ENCODE measurements around the gene SCGB2A2.
A peak's percentile ranks its signal among the peaks of the same experiment; 100 is the strongest.

SCGB2A2 gene

DNA sequence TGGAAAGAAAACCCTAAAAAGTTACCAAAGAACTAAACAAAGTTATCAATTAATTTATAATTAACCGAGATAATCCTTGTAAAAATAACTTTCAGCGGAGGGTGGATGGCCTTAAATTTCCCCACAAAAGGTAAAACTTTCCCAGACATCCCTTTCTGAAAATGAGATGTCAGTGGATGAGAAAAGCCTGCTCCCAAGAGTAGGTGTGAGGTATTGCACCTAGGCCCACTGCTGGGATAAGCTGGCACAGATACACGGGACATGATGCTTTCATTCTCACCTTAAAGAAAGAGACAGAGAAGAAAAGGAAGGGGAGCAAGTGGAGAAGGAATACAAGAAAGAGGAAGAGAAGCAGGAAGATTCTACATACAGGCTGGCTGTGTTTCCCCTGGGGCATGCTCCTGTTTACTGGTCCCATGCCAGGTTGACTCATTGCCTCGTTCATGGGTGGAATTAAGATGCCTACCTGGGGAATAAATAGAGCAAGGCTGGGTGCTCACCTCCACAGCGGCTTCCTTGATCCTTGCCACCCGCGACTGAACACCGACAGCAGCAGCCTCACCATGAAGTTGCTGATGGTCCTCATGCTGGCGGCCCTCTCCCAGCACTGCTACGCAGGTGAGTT lies at the start of gene SCGB2A2:
Gene SCGB2A2 (plus strand): TSS at position 505 of the 625 bp plus-strand sequence. CDS start 59 bp downstream, at position 564.
- peak; percentile 3 for DNase-seq

DNA sequence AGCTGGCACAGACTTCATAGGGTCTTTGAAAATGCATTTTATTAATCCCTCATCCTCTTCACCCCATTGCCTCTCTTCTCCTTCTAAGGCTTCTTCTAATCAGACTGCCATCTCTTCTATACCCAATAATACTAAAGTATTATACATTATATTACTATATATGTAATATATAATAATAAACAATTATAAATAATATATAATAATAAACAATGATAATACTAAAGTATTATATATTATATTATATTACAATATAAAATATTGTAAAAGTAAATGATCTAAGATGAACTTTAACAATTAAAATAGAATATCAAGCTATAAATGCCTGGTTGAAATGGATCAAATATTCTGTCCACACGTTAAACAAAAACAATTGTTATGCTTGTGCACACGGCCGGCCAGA lies 48.5 kb upstream of the SCGB2A2 start:
- DNase-seq = no peak

DNA sequence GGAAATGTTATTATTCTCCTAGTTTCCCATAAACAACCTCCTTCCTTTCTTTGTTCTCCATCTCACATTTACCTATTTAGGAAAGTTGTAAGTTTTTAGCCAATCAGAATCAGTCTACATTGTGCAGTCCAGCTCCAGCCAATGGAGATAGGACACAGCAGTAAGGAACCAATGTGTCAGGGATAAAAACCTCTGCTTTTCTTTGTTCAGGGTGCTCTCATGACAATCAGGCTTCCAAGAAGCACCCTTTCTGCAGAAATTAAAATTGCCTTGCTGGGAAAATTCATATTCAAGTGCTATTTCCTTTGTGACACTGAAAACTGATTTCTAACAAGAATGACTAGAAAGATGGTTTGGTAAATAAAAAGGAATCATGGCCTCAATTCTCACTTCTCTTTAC lies 46.9 kb upstream of the SCGB2A2 start:
- no peak for DNase-seq

DNA sequence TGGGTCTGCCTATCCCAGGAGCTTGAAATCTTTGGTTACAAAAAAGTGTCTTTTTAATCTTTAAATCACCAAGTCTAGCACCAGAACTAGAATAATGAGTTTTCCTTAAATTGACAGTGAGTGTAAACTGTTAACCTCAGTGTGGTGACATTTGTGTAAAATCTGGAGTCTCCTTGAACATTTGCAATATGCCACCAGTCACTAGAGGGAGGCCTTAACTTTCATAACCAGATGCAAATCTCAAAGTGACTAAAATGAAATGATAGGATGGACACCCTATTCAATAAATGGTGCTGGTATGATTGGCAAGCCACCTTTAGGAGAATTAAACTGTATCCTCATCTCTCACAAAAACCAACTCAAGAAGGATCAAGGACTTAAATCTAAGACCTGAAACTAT lies 36.2 kb upstream of the SCGB2A2 start:
- no peak for DNase-seq

DNA sequence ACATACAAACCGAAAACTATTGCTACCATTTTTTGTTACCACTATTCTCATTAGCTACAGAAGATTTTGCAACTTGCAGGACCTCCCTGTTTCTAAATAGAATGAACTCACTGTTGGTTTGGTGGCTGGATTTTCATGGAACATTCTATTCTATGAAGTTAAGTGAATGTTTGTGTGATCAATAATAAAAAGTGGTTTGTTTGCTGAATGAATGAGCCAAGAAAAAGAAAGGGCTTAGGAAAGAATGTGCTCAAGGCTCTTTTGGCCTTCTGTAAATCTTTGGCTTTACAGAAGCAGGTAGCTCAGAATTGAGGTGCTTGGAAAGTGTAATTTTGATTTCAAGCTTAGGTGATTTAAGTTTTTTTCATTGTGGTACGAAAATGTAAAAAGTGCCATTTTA lies 33.8 kb upstream of the SCGB2A2 start:
- DNase-seq = no peak

DNA sequence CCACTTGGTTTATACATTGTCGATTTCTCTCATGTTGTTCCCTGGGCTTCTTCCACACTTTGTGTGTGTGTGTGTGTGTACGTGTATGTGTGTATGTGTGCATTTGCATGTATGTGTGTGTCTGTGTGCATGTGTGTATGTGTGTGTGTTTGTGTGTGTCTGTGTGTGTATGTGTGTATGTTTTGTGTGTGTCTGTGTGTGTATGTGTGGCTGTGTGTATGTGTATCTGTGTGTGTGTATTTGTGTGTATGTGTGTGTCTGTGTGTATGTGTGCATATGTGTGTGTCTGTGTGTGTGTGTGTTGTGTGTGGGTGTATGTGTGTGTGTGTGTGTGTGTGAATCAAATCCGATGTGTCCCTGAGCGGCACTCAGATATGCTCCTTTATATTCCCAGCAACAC lies 32.5 kb upstream of the SCGB2A2 start:
- DNase-seq = no peak

DNA sequence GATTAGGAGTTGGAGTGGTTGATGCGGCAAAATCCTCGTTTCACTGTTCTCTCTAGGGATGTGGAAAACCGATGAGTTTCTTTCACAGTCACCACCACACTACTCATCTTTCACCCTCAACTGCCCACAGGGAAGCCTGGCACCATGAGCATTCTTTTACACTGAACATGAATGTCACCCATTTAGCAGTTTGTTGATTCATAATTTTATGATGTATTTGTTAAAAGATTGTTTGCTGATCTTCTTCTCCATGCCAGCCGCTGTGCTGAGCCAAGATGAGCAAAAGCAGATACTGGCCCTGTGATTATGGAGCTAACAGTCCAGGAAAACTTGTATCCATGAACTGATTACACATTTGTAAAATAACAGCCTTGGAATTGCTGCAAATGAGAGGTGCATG lies 31.8 kb upstream of the SCGB2A2 start:
- no peak for DNase-seq

DNA sequence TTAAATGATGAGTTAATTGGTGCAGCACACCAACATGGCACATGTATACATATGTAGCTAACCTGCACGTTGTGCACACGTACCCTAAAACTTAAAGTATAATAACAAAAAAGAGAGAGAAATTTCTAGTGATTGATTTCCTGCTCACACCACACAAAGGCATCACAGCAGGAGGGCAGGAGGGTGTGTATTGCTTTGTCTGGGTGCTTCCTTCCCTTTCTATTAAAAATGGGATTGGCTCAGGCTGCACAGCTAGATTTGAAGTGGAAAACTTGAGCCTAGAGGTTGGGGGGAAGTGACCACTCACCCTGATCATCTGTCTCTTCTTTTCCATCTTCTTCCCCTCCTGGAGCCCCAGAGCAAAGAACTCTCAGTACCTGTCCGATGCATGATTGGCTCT lies 28.9 kb upstream of the SCGB2A2 start:
- DNase-seq = no peak

DNA sequence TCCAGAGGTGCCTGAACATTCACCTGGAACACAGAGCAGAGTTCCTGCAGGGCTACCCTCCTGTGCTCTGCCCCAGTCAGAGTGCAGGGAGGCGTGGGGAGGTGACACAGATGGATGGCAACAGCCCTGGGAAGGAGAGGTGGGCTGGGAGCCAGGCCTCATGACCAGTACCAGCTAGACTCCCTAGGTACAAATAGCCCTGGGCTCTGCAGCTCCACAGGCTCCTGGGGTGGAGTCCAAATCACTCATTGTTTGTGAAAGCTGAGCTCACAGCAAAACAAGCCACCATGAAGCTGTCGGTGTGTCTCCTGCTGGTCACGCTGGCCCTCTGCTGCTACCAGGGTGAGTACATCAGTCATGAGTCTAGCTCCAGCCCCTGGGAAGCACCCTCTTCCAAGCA lies 27.9 kb upstream of the SCGB2A2 start, which contains the start of gene SCGB1D2:
Gene SCGB1D2 (plus strand): TSS at position 219 of the 400 bp plus-strand sequence. CDS start 69 bp downstream, at position 288.
- peak; percentile 34 for DNase-seq

DNA sequence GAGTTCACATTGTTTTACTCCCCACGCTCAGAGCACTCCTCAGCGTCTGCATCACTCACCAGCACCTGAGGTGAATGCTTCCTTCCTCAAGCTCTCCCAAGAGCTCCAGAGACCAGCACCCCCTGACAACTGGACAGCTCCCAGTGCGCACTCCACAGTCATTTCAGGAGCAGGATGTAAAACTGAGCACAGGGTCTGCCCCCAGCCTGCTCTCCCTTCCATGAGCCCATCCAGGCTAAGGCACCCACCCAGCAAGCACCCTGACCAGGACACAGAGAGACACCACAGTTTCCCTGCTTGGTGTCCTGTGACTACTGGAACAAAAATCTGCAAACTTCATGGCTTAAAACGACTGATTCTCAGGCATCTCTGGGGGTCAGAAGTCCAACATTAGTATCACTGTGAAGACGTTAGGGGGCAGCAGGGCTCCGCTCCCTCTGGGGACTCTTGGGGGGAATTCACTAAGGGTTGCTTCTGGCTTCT lies 24.6 kb upstream of the SCGB2A2 start:
- DNase-seq = no peak

DNA sequence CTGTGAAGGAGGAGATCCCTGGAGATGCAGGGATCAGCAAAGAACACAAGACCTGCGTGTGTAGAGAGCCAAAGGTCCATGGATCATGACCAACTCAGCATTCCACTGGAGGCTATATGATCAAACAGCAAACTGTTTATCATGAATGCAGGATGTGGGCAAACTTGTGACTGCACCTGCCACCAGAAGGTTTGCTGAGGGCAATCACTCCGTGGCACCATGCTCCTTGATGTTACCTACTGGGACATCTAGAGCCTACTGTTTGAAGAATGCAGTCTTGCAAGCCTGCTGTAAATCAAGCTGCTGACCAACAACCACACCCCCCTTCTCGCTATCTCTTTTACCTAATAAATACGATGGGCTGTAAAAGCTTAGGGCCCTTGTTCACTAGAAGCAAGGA lies 18.3 kb upstream of the SCGB2A2 start:
- no peak for DNase-seq

DNA sequence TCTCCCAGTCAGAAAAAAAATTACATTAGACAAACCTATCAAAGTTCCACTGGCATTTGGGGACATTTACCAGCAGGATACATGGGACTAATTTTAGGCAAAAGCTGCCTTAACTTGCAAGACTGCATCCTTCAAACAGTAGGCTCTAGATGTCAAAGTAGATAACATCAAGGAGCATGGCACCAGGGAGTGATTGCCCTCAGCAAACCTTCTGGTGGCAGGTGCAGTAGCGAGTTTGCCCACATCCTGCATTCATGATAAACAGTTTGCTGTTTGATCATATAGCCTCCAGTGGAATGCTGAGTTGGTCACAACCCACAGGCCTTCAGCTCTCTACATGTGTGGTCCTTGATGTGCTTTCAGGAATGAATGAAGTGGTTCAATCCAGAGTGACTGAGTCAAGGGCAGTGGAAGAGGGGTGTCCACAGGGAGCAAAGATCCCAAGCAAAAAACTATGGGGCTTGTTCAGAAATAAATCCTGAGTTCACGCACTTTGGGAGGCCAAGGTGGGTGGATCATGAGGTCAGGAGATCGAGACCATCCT lies 15.9 kb upstream of the SCGB2A2 start:
- DNase-seq = no peak

DNA sequence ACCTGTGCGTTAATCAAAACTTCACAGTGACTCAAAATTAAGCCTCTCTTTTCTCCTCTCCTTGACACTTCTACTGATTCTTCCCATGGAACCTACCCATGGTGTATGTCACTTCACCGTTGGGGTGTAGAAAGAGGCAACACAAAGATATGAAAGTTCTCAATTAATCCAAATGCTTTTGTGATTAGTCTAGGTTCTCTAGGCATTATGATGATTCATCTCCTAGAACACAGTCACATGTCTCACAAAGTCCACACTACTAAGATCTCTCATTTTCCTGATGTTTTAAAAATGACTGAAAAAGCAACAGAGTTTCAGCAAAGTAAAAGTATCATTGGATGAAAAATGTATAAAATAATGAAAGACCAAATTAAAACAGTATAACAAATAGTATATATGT lies 13.7 kb upstream of the SCGB2A2 start:
- DNase-seq = no peak

DNA sequence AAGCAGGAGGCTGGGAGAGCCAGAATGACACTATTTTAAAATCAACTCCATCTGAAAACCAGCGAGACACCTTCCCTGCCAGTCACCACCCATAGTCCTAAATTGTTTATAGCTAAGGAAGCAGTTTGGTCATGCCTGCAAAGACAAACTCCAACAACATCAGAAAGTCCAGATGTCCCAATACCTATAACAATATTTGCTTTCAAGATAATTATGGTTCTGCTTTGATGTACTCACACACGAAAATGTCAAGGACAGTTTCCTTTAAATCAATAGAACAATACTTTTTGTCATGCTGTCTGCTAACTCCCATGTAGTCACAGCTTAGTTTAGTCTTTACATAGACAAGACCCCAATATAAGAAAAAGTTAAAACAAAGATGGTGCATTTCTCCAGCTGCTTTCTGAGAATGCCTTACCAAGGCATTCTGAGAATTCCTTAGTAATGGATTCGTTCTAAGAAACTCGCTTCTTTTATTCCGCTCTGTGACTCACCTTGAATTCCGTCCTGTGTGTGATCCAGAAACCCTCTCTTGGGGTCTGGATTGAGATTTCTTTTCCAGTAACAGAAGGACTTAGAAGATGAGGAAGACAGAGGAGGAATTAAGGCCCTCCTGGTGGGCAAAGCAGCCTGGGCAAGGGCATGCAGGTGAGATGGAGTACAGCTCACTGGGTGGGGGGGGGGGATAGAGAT lies 9.6 kb upstream of the SCGB2A2 start:
- no peak for DNase-seq

DNA sequence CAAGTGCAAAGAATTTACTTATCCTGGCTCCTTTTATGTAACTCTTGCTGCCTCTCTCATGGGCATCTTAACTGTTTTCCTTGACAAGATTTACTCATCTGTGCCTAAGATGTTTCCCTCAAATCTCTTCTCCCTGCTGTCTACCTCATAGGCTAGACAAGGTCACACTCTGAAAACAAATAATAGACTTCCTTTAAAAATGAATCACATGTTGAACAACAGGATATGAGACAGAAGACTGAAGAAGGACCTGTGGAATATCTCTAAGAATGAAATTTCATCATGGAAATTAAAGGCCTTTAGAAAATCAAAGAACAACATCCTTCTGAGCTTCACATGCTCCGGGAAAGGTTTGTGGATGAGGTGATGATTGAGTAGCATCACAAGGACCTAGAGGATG lies 6.0 kb upstream of the SCGB2A2 start:
- no peak for DNase-seq

DNA sequence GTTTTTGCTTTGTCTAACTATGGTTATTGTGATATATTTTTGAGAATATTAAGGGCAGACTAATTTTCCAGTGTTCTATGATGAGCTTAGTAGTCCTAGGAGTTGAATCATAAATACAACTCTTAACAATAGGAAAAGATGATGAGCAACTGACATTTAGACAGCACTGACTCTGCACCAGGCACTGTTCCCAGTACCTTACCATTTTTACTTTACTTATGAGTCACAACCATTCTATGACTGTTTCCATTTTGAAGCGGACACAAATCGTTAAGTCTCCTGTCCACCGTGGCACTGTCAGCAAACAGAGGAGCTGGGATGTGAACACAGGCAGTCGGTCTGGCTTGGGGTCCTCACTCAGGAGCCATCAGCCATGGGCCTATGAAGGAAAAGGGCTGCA lies 3.4 kb upstream of the SCGB2A2 start:
- no peak for DNase-seq

DNA sequence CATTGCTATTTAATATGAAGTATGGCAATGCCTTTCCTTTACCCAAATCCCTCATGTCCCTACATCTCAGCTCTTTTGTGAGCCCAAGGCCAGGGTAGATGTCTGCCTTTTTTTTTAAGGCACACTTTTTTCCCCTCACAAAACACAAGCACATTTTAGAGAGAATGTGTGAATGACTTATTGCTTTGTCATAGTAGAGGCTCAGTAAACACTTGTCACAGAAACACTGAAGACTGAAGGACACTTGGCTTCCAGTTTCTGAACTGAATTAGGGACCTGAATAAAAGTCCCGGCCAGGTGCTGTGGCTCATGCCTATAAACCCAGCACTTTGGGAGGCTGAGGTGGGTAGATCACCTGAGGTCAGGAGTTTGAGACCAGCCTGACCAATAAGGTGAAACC lies 2.9 kb upstream of the SCGB2A2 start:
- DNase-seq = no peak

DNA sequence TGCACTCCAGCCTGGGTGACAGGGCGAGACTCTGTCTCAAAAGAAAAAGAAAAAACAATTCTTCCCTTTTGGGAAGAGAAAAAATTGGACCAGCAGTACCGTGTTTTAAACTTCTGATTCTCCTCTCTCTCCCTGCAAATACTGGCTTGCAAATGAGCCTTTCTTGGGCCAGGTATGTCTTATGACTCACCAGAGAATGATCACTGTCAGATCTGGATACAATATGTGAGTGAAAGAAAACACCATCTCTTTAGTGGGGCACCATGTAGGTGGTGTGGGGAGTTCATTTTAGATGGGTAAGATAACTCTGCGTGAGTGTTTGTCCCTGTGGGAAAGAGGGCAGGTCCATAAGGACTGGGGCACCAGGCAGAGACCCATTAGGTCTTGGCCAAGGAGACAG lies 2.4 kb upstream of the SCGB2A2 start:
- DNase-seq = no peak

DNA sequence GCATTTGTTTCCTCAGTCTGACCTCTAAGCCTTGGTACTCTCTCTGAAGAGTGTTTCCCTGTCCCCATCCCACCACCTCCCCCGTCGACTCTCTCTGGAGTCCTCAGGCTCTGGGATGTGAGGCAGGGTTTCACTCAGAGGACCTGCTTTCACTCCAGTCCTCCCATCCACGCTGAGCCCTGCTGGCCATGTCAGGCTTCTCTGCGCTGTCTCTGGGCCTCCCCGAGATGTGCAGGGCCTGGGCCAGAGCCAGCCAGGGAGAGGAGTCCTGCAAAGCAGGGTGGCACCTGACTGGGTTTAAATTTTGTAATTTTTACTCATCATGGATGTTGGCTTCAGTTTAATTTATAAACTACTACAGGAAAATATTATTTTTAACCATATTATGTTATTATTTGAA lies 3.3 kb downstream of the SCGB2A2 start:
- DNase-seq = no peak

DNA sequence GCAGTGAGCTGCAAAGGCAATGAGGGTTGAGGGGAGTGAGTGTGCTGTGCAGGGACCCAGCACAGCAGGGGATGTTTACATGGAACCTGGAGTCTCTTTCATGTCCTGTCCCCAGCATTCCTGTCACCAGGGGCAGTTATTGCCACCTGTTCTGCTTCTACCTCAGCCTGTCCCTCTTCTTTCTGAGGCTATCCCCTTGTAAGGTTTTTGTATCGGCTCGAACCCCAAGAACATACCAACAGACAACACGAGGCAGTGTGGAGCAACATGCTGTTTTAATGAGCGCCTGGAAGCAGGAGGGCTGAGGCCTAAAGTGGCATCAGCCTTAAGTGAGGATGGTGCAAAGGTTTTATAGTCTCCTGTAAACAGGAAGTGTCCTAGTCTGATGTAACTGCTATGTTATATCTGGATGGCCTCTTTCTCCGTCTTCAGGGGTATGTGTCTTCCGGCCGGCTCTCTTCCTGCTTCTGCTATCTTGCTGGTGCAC lies 3.9 kb downstream of the SCGB2A2 start:
- no peak for DNase-seq

DNA sequence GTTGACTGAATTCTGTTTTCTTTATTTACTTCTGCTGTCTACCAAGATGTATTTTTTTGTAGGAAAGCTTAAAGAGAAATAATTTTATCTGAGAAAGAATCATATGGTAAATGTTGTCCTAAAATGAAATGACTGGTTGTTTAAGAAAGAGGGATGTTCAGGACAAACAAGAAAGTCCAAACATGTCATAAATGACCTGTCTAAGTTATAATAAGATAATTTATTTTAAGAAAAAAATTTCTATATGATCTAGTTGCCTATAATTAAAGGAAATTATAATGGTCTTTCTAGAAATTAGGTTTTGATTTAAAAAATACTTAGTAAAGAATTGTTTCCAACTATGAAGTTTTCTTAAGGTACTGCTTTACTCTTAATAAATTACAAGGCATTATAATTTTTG lies 10.5 kb downstream of the SCGB2A2 start:
- DNase-seq = no peak

DNA sequence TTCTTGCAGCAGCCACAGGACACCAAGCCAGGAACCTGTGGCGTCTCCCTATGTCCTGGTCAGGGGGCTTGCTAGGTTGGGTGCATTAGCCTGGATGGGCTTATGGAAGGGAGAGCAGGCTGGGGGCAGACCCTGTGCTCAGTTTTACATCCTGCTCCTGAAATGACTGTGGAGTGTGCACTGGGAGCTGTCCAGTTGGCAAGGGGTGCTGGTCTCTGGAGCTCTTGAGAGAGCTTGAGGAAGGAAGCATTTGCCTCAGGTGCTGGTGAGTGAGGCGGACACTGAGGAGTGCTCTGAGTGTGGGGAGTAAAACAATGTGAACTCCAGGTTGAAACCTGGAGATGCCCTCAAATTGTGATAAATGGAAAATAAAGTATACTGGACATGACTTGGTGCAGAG lies 25.5 kb downstream of the SCGB2A2 start:
- no peak for DNase-seq

DNA sequence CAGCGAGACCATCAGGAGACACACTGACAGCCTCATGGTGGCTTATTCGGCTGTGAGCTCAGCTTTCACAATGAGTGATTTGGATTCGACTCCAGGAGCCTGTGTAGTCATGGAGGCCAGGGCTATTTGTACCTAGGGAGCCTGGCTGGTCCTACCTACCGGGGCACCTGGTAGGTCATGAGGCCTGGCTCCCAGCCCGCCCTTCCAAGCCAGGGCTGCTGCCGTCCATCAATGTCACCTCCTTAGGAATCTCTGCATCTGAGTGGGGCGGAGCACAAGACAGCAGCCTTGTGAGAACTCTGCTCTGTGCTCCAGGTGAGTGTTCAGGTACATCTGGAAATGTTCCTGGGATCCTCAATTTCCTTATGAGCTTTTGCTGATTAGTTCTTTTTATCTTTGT lies 29.0 kb downstream of the SCGB2A2 start, which contains the start of gene SCGB1D4:
Gene SCGB1D4 (minus strand): TSS at position 101 of the 400 bp plus-strand sequence. CDS start 65 bp downstream, at position 36.
- no peak for DNase-seq

DNA sequence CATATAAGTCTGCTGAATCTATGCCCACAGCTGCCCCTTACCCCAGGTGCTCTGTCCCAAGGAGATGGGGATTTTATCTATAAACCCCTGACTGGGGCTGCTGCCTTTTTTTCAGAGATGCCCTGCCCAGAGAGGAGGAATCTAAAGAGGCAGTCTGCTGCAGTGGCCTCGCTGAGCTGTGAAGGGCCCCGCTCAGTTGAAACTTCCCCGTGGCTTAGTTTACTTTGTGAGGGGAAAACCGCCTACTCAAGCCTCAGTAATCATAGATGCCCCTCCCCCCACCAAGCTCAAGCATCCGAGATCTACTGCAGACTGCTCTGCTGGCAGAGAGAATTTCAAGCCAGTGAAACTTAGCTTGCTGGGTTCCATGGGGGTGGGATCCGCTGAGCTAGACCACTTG lies 36.3 kb downstream of the SCGB2A2 start:
- DNase-seq = no peak

Measured in NCI-H2171 treated with DMSO at 0.1 percent for 48 hours (cell line).